Endothelial cell of umbilical vein (primary cell): ENCODE results near the gene TNPO2. TPM values are rescaled to one million over a fixed set of nuclear protein-coding genes. Genes with fewer than 3 reads are reported as not detected.

ENCODE experiments used
- BruUV-seq: library from RNA; stranded (reverse); fragments of 400-500 nt; replicated peaks from 2 replicates; lab custom pipeline; 2021; lab: Mats Ljungman, UMichigan
- CTCF ChIA-PET: fragments of 300-600, 350-600 bp; sonication (Branson Sonifier 250); formaldehyde crosslinking; loops from one replicate; lab custom pipeline; 2021; ENCODE audit warnings: antibody characterized with exemption, inconsistent platforms; lab: Charles Lee
- POLR2A ChIA-PET: fragments of 300-600, 350-600 bp; sonication (Branson Sonifier 250); formaldehyde crosslinking; loops from one replicate; lab custom pipeline; 2021; ENCODE audit warnings: antibody characterized with exemption, inconsistent platforms; lab: Charles Lee
- DNase-seq: peaks from one replicate; pipeline ENCODE4 v3.0.0-alpha.2; 2011; ENCODE audit warnings: low read depth, low spot score
- FAIRE-seq: peaks from 2 replicates; lab custom pipeline; 2011; peaks lifted over from hg19 to GRCh38; lab: Jason Lieb, UNC
- H2AFZ ChIP-seq: 2 replicates; pipeline ENCODE4 v1.6.0; 2012; ENCODE audit warnings: low read depth, low read length, control low read depth, inconsistent platforms
- H3K27ac ChIP-seq: 2 replicates; pipeline ENCODE4 v1.5.1; 2011; ENCODE audit warnings: low read depth, mild to moderate bottlenecking, control low read depth, low read length, moderate library complexity; ENCODE audit not compliant: insufficient read depth
- H3K27me3 ChIP-seq, 2 experiments: 2 replicates each; pipeline versions ENCODE4 v1.6.0 to v1.6.1; 2011; ENCODE audit warnings: low read length in 2 of 2, mixed read lengths in 1 of 2; ENCODE audit not compliant: control insufficient read depth in 2 of 2, insufficient read depth in 2 of 2
- H3K36me3 ChIP-seq, 2 experiments: 2 replicates in 1 of 2; 3 replicates in 1 of 2; pipeline ENCODE4 v1.5.1; 2011; ENCODE audit warnings: low read length in 2 of 2, mild to moderate bottlenecking in 1 of 2, moderate library complexity in 1 of 2; ENCODE audit not compliant: control insufficient read depth in 2 of 2, insufficient read depth in 2 of 2; ENCODE audit errors: extremely low read depth in 1 of 2
- H3K4me1 ChIP-seq: 3 replicates; pipeline ENCODE4 v1.5.1; 2011; ENCODE audit warnings: mild to moderate bottlenecking, low read length; ENCODE audit not compliant: control insufficient read depth, insufficient read depth; ENCODE audit errors: extremely low read depth
- H3K4me2 ChIP-seq: 2 replicates; pipeline ENCODE4 v1.6.1; 2011; ENCODE audit warnings: low read length, control low read depth, mixed read lengths; ENCODE audit not compliant: insufficient read depth
- H3K4me3 ChIP-seq, 3 experiments: fragments of 200-600 bp in 1 of 3; sonication (generic), shearing (Covaris generic) in 1 of 3; replicated peaks in 1 of 3; 2 replicates each; pipeline ENCODE4 v1.5.1; 2011 to 2016; ENCODE audit warnings: control low read depth in 3 of 3, low read length in 3 of 3, mild to moderate bottlenecking in 2 of 3, inconsistent platforms in 1 of 3, low read depth in 1 of 3, moderate library complexity in 1 of 3; ENCODE audit not compliant: insufficient read depth in 1 of 3
- H3K79me2 ChIP-seq: 2 replicates; pipeline ENCODE4 v1.6.0; 2012; ENCODE audit warnings: low read length, inconsistent platforms; ENCODE audit not compliant: control insufficient read depth, insufficient read depth
- H3K9ac ChIP-seq: replicated peaks from 2 replicates; pipeline ENCODE3; 2011; ENCODE audit warnings: low read length, control low read depth; ENCODE audit not compliant: insufficient read depth; ENCODE audit errors: extremely low read depth
- H3K9me1 ChIP-seq: replicated peaks from 3 replicates; pipeline ENCODE4 v1.6.0; 2011; ENCODE audit warnings: mild to moderate bottlenecking, low read length; ENCODE audit not compliant: control insufficient read depth, insufficient read depth; ENCODE audit errors: extremely low read depth
- H3K9me3 ChIP-seq: replicated peaks from 2 replicates; pipeline ENCODE4 v1.5.1; 2012; ENCODE audit warnings: low read length, inconsistent platforms; ENCODE audit not compliant: control insufficient read depth, insufficient read depth
- H4K20me1 ChIP-seq: replicated peaks from 2 replicates; pipeline ENCODE3; 2011; ENCODE audit warnings: mild to moderate bottlenecking, low read length; ENCODE audit not compliant: control insufficient read depth, insufficient read depth; ENCODE audit errors: extremely low read depth
- EZH2 ChIP-seq: IDR thresholded peaks from 2 replicates; pipeline ENCODE4 v1.6.1; 2012; ENCODE audit warnings: borderline replicate concordance, low read depth, mild to moderate bottlenecking, moderate library complexity, low read length, inconsistent platforms; ENCODE audit not compliant: severe bottlenecking
- FOS ChIP-seq: IDR thresholded peaks from 2 replicates; pipeline ENCODE4 v1.6.1; 2011; ENCODE audit warnings: mild to moderate bottlenecking, low read length, moderate library complexity, borderline replicate concordance; ENCODE audit not compliant: insufficient read depth
- GATA2 ChIP-seq: IDR thresholded peaks from 2 replicates; pipeline ENCODE4 v1.7.0; 2011; ENCODE audit warnings: low read depth, mild to moderate bottlenecking, moderate library complexity, mixed read lengths, low read length; ENCODE audit not compliant: insufficient read length, insufficient read depth
- JUN ChIP-seq: IDR thresholded peaks from 2 replicates; pipeline ENCODE4 v1.6.1; 2011; ENCODE audit warnings: borderline replicate concordance, low read depth; ENCODE audit not compliant: insufficient read length, insufficient read depth
- MYC ChIP-seq: IDR thresholded peaks from one replicate; pipeline ENCODE4 v1.6.1; 2011; ENCODE audit warnings: mild to moderate bottlenecking, low read depth, low read length
- POLR2A ChIP-seq: IDR thresholded peaks from 2 replicates; pipeline ENCODE4 v1.6.1; 2012; ENCODE audit warnings: low read depth, mild to moderate bottlenecking, control low read depth, low read length
- POLR2AphosphoS5 ChIP-seq: IDR thresholded peaks from 2 replicates; pipeline ENCODE4 v1.6.1; 2012; ENCODE audit warnings: low read depth, mild to moderate bottlenecking, control low read depth, low read length, moderate library complexity; ENCODE audit not compliant: insufficient read depth
- dilution Hi-C: fragments of 300-500 bp; cut with MboI; formaldehyde crosslinking; loops from one replicate; pipeline ENCODE4 v1.15.0; 2019; ENCODE audit warnings: low sequenced_read_pairs; ENCODE audit not compliant: extremely low pct_ligation_motif_present
- intact Hi-C: fragments of 100-400 bp; cut with micrococcal nuclease; formaldehyde crosslinking; loops from one replicate; pipeline ENCODE4 v1.10.0; 2022
- polyA plus RNA-seq, 4 experiments: library from polyadenylated mRNA; depleted of rRNA in 3 of 4; stranded (reverse) in 3 of 4; unstranded in 1 of 4; fragments of >200 nt; gene quantifications; 2 replicates each; pipeline versions ENCODE4 v1.2.1 to v1.2.3, GENCODE V29; 2011 to 2012; ENCODE audit warnings: missing spikeins in 1 of 4
- total RNA-seq: library from RNA; stranded (reverse); gene quantifications from 2 replicates; pipeline ENCODE4 v1.2.3, GENCODE V29; 2021
- TF ChIP-seq, protein P1 (sequence below), 2 donors: IDR thresholded peaks; 1 replicate in 1 of 2; 2 replicates in 1 of 2; pipeline ENCODE4 v1.5.1; 2011; ENCODE audit warnings: low read length in 2 of 2, mild to moderate bottlenecking in 2 of 2, moderate library complexity in 2 of 2, control low read depth in 1 of 2, inconsistent platforms in 1 of 2, low read depth in 1 of 2; ENCODE audit not compliant: insufficient read depth in 1 of 2; ENCODE audit errors: extremely low read depth in 1 of 2
- TF ChIP-seq, protein P2 (sequence below): IDR thresholded peaks from 2 replicates; pipeline ENCODE4 v1.6.1; 2011; ENCODE audit not compliant: insufficient read depth, insufficient read length

Gene TNPO2
- total and polyA plus RNA-seq, 2 donors (not counting 3 experiments of a cell fraction or from before 2014, with no cell fraction given): 94.5 to 98.8 TPM

- Histone ChIP-seq H3K4me2 (no peak overlapping the region), H4K20me1 (no peaks in the 10 kb centered on the region), H3K79me2 (no peaks in the 10 kb centered on the region), H3K27ac (no peak overlapping the region), H3K4me1 (no peaks in the 10 kb centered on the region), H3K9ac (no peak overlapping the region), H3K9me3 (no peaks in the 10 kb centered on the region), H3K27me3 (no peaks in the 10 kb centered on the region), H2AFZ (no peak overlapping the region), H3K9me1 (no peaks in the 10 kb centered on the region), H3K4me3 (no peak overlapping the region), H3K36me3 (no peaks in the 10 kb centered on the region)
- intact Hi-C loops (no loop called here), dilution Hi-C loops (no loop called here)
- TF ChIP-seq FOS: no peak
- TF ChIP-seq, protein P1, sequence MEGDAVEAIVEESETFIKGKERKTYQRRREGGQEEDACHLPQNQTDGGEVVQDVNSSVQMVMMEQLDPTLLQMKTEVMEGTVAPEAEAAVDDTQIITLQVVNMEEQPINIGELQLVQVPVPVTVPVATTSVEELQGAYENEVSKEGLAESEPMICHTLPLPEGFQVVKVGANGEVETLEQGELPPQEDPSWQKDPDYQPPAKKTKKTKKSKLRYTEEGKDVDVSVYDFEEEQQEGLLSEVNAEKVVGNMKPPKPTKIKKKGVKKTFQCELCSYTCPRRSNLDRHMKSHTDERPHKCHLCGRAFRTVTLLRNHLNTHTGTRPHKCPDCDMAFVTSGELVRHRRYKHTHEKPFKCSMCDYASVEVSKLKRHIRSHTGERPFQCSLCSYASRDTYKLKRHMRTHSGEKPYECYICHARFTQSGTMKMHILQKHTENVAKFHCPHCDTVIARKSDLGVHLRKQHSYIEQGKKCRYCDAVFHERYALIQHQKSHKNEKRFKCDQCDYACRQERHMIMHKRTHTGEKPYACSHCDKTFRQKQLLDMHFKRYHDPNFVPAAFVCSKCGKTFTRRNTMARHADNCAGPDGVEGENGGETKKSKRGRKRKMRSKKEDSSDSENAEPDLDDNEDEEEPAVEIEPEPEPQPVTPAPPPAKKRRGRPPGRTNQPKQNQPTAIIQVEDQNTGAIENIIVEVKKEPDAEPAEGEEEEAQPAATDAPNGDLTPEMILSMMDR (IDR thresholded peaks at IDR 0.05; ENCODE audit: extremely low read depth in 1 of 2, insufficient read depth in 1 of 2, low read depth in 1 of 2, low read length in 2 of 2): no peak
- TF ChIP-seq EZH2: no peak
- TF ChIP-seq POLR2AphosphoS5: no peak
- TF ChIP-seq, protein P2, sequence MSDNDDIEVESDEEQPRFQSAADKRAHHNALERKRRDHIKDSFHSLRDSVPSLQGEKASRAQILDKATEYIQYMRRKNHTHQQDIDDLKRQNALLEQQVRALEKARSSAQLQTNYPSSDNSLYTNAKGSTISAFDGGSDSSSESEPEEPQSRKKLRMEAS: no peak
- no peak for TF ChIP-seq MYC
- TF ChIP-seq GATA2: no peak
- no peak for TF ChIP-seq JUN
- no peak for TF ChIP-seq POLR2A
- CTCF ChIA-PET: interaction anchor here (3.3 to 12.6 kb wide), 3 partner anchors 10 to 81 kb away, joined by 36 to 524 read pairs (median 481); partner anchors contain the start of genes JUNB, PRDX2 and THSD8
- FAIRE-seq: no peak
- POLR2A ChIA-PET: no interaction called here
- DNase-seq: no peak
- no TSS peak for BruUV-seq
Observed at GRCh38 chr19:12767666-12768065, 43.9 kb upstream of the TNPO2 start.
